Right ventricle myocardium inferior (tissue), 1 donor: Measurements from ENCODE around the gene ANXA5. TPM values are rescaled to one million over a fixed set of nuclear protein-coding genes. Genes with fewer than 3 reads are reported as not detected.
"Not testable (repeated sequence)": the region's sequence is repeated elsewhere in the genome, so short reads cannot be mapped to it uniquely, and the experiment has no call there.

Experiments
- ATAC-seq: fragments of 200-7000 bp; cut with Tn5 transposase; one replicate; pipeline ENCODE4 v1.9.1; 2020; ENCODE audit warnings: mild to moderate bottlenecking, moderate library complexity
- DNase-seq: peaks from one replicate; pipeline ENCODE4 v3.0.0; 2021; ENCODE audit errors: missing footprints
- intact Hi-C: fragments of 100-400 bp; cut with DNase I; formaldehyde crosslinking; loops from one replicate; pipeline ENCODE4 v1.11.0; 2022
- total RNA-seq: library from RNA; stranded (reverse); fragmentation: NEBNext Ultra II Directional; extraction: Animal tissue kit (Norgen Biotek cat#: 25700); gene quantifications from one replicate; pipeline ENCODE4 v1.2.1, GENCODE V29; 2021
- donor health status: DM: no; HTN: yes; CAD: no; lungs with severe emphysema.

ANXA5 gene
- total RNA-seq, 1 donor from 2014 or later, result 136 TPM

DNA sequence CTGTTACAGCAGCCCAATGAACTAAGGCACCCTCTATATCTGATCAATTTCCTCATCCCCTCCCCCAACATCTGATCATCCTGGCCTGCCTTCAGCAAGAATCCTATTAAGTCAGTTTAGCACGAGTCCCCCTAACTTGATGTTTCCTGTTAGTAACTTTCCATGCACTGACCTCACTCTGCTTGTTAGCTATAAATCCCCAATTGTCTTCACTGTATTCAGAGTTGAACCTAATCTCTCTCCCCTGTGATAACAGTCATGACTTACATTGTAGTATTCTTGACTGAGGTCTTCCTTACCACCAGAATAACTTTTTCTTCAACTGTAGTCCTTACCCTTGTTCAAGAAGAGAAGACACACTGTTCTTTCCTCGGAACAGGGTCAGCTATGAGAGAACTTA, 8.5 kb downstream of the ANXA5 start:
- intact Hi-C loops, result loop anchor here (10.0 kb wide), 1 partner anchor 647 kb away; no protein-coding TSS in a partner anchor
- no peak for DNase-seq
- no peak for ATAC-seq

DNA sequence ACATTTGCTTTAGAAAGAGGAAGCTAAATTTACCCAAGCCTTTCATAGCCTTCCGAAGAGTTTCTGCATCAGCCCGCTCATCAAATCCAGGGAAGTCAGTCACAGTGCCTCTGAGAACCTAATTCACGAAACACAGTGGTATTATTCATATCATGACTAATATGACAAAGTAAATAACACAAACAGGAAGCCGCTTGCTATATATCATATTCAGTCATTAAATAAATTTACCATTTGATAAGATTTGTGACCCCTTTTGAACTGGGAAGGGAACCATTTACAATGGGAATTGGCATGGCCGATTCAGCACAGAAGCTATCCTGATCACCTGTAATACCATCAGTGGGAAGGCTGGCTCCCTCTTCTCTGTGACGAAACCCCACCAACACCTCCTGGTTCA, 10.5 kb downstream of the ANXA5 start:
- no peak for ATAC-seq
- no peak for DNase-seq
- intact Hi-C loops, result loop anchor here (10.0 kb wide), 1 partner anchor 649 kb away; no protein-coding TSS in a partner anchor

DNA sequence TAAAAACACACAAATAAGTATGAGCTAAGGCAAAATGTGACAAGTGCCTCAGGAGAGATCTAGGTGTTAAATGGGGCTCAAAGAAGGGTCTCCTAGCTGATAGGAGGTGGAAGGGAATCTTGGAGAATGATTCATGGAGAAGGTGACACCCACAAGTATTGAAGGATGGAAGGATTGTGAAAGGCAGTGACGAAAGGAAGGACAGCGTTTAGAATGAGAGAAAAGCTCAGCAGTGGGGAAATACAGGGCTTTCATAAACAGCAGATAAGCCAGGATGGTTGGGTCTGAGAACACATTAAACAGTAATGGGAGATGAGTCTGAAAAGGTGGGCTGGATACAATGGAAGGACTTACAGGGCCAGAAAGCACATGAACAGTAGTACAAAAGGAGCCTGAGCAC, 11.5 kb downstream of the ANXA5 start:
- no peak for DNase-seq
- no peak for ATAC-seq
- intact Hi-C loops, result loop anchor here (10.0 kb wide), 1 partner anchor 650 kb away; no protein-coding TSS in a partner anchor

DNA sequence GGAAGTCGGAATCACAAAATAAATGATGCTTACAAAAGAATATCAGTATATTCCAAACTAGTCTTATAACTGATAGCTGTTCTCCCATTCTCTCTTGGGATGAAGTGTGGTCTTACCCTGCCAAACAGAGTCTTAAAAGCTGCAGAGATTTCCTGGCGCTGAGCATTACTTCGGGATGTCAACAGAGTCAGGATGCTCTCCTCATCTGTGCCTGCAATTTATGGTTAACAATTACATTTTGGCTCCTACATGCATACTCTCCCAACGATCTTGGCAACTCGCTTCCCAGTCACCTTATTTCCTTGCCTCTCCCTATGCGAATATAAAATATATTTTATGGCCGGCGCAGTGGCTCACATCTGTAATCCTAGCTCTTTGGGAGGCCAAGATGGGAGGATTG, 12.2 kb downstream of the ANXA5 start:
- intact Hi-C loops, result loop anchor here (10.0 kb wide), 1 partner anchor 650 kb away; no protein-coding TSS in a partner anchor
- ATAC-seq (no peak), DNase-seq (no peak)

DNA sequence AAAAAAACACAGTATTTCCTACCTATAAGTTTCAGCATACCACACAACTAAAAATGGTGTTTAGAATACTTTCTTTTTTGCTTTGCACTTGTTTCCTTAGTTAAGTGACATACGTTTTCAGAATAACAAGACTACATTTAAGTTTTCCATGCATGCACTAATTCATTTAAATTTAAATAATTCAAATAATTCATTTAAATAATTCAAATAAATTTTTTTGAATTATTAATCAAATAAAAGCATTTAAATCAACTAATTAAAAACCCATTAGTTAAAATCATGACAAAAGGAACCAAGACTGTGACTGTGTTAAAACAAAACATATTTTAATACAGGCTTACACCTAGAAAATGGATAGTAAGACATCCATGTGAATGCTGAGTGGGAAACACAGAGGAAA, 12.8 kb downstream of the ANXA5 start:
- no peak for DNase-seq
- ATAC-seq, result no peak
- intact Hi-C loops, result loop anchor here (10.0 kb wide), 1 partner anchor 651 kb away; no protein-coding TSS in a partner anchor

DNA sequence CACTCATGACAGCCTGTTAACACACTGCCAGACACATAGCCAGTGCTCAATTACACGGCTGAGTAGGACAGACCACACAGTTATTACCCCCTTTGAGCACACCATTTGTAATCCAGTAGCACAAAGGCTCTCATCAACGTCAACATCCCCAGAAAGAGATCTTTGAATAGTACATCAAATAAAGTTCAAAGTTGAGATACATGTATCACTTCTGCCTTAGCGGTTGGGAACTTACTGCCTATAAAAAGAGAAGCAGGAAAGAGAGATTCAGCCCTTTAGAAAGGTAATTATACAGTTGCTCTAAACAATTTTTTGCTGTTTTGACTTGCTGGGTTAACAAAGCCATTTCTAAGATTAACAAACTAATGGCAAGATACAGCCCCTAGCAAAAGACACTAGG, 16.2 kb downstream of the ANXA5 start:
- intact Hi-C loops, result loop anchor here (10.0 kb wide), 1 partner anchor 654 kb away; no protein-coding TSS in a partner anchor
- DNase-seq (no peak), ATAC-seq (no peak)

DNA sequence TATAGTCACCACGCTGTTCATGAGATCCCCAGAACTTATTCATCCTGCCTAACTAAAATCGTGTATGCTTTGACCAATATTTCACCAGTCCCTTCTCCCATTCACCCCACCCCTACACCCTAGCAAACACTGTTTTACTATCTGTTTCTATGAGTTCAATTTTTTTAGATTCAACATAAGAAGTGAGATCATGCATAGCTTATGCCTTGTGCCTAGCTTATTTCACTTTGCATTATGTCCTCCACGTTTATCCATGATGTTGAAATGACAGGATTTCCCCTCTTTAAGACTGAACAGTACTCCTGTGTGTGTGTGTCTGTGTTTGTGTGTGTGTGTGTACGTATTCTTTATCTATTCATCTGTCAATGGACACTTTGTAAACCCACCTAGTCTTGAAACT, 16.8 kb downstream of the ANXA5 start:
- ATAC-seq, result no peak
- DNase-seq, result no peak
- intact Hi-C loops, result loop anchor here (10.0 kb wide), 1 partner anchor 655 kb away; no protein-coding TSS in a partner anchor

DNA sequence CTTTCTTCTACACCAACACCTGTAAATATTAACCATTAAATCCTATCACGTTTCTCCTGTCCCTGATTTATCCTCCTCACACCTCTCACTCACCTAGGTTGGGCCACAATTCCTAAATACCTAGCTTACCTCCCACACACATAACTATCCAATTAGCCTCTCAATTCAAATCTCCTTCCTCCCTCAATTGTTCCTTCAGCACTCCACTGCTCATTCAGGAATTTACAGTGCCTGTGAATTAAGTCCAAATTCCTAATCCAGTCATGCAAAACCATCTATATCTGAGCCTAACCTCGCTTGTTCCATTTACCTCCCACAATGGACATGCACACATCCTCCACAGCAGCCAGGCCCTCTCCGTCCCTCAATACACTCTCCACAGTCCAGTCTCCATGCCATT, 17.5 kb downstream of the ANXA5 start:
- DNase-seq (no peak), ATAC-seq (no peak)
- intact Hi-C loops, result no loop called here

DNA sequence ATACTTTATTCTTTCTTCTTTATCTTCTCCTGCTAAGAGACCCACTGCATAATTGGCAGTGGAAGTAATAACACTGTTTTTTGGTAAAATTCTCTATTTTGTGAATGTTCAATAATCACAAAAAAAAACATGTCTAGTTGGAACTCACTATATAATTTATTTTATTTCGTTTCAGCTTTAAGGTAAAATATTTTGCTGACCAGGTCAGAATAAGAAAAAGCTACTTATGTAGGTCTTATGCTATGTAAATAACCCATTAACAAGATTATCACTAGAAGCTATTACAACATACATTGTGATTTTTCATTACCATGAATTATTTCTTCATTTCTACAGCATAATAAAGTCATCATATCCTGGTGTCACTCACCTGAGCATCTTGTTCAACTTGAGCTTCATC, 19.3 kb downstream of the ANXA5 start:
- DNase-seq, result no peak
- intact Hi-C loops, result no loop called here
- ATAC-seq, result no peak

DNA sequence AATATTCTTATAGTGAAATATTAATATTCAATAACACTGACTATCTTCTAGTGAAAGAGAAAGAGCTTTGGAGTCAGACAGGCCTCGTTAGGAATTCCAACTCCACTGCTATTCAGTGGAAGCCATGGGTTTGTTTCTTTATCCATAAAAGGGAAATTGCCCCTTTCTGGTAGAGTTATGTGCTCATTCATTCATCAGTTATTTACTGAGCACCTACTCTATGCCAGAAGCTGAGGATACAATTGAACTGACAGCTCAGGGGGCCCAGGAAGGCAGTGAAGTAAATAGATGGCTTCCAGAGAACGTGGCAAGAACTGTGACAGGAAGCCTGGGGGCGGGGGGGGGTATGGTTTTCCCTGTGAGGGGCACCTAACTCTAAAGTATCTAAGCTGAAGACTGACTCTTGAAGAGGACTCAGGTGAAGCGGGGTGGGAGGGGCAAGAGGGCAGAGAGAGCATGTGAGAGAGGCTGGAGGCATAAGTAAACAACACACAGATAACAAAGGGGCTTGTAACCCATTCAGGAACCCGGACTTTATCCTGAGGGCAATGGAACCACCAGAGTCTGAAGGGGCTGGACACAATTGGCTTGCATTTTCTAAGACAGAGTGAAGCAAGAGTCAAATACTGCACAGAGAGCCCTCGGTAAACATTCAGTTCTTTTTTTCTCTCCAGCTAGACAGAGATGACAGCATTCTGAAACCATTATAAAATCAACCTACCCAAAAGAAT, 20.3 kb downstream of the ANXA5 start:
- intact Hi-C loops, result no loop called here
- no peak for DNase-seq

DNA sequence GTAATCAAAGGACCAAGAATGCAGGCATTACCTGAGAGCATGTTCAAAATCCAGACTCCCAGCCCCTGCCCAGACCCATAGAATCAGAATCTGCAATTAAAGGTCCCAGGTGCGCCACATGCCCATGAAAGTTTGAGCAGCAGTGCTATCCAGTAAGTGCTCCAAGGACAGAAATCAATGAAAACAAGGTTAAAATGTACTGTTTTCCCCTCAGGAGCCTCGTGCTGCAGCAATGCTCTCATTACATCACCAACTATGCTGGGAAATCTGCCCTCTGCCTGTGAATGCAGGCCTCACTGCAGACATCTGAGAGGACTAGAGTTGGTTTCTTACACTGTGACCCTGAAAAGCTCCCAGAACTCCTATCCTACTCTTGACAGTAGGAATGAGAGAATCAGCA, 21.1 kb downstream of the ANXA5 start:
- ATAC-seq, result no peak
- intact Hi-C loops, result no loop called here
- DNase-seq, result no peak

More for the DNA sequence above, 20.3 kb downstream of the ANXA5 start:
- no peak for ATAC-seq

DNA sequence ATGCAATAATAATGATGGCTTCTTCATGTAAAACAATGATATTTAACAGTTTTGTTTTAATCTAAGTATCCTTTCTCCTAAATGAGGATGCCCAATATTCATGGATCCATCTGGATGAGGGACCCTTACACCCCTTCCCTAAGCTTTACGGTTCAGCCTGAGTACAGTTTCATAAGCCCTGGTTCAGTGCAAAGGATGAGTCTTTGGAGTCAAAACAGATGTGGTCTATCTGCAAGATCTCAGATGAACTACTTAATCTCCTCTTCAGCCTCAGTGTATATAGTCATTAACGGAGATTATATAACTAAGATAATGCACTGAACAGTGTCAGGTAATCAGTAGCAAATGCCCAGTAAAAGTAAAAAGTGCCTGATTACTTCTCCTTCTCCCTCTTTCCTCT, 22.1 kb downstream of the ANXA5 start:
- intact Hi-C loops, result no loop called here
- ATAC-seq, result no peak
- DNase-seq, result no peak

DNA sequence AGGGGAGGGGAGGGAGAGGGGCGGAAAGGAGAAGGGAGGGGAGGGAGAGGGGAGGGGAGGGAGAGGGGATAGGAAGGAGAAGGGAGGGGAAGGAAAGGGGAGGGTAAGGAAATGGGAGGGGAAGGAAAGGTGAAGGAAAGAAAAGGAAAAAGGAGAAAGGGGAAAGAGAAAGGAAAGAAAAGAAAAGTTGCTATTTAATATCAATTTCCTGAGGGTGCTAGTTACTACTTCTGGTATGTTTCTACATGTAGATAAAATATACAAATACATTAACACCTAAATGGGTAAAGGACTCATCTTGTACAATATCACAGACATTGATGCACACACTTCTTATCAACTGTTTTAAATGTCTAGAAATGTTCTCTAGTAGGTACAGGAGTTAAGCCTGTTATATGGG, 22.6 kb downstream of the ANXA5 start:
- ATAC-seq, result no peak
- no peak for DNase-seq
- intact Hi-C loops, result no loop called here

DNA sequence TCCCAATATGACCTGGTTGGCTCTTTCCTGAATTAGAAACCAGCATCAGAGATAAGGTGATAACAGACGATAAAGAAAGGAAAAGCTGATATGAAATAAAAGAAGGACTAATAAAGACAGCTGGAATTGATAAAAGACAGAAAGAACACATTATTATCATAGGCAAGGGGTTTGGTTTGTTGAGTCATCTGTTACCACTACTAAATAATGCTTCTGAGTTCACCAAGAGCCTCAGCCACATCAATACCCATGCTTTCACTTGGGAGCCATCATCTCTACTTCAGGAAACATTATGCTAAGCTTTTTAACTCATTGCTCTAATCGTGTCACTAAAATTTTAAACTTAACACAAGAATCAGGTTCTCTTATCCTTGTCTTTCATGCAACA, 27.6 kb downstream of the ANXA5 start:
- DNase-seq (no peak), ATAC-seq (no peak)
- intact Hi-C loops, result no loop called here

DNA sequence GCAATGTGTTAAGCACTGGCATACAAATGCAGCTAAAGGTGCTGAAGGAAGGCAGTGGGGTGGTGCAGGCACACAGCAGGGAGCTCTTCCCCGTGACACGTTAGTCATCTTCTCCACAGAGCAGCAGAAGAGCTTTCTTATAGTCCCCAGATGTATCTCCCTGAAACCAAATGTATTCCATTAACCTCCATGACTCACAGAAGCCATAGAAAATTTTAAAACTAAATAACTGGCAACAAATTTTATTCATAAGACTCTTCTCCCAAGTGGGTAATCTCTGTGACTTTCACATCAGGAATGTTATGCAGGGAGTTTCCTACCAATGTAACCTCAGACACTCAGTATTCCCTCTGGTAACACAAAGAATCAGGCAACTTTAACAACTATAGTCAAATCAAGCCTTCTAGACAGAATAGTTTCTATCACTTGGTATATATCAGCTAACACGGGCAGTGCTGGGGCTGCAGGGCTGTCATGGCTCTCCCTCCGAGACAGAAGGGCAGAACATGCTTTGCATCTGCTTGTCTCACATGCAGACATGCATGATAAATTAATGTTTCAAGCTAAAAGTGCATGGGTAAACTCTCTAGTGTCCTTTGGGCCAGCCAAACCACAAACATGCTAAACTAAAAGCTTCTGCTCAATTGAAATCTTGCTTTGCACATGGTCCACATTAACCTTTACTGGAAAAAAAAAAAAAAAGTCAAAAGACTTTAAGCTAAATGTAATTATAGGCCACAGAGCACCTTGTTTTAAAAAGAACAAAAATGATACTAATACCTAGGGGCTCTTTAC, 28.2 kb downstream of the ANXA5 start:
- ATAC-seq (no peak), DNase-seq (no peak)
- intact Hi-C loops, result no loop called here

DNA sequence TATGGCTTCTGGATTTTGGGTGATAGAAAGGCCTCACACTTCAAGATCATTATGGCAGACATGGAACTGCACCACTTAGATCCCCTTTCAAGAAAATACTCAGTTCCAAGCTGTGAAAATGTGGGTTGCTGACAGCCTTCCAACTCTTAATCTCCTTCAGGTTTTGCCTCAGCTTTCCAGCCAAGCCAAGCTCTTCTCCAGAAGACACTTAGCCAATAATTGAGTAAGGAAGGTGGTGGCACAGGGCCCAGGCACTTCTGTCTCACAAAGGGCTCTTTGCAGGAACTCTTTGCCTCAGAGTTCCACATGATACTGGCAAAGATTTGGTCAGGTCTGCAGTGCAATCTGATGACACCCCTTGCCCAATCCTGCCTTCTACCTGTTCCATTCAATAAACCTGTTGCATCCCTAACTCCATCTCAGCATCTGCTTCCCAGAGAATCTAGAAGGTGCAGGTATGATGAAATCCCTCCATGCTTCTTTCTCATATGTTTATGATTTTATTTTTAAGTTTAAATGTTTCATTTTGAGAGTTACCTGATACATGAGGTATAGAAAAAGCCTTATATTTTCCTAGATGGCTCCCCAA, 30.6 kb downstream of the ANXA5 start:
- intact Hi-C loops, result no loop called here
- DNase-seq (peak; percentile 72), ATAC-seq (peak; percentile 48)

DNA sequence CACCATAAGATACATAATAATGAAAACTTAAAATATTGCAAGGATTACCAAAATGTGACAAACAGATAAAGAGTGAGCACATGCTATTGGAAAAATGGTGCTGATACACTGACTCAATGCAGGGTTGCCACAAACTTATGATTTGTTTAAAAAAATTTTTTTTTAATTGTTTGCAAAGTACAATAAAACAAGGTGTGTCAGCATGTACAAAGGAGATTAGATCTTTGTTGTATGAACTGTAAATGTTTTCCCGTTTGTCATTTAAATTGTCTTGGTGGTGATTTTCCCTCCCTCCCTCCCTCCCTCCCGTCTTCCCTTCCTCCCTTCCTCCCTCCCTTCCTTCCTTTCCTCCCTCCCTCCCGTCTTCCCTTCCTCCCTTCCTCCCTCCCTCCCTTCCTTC, 31.4 kb downstream of the ANXA5 start:
- no peak for DNase-seq
- intact Hi-C loops, result no loop called here
- no peak for ATAC-seq

DNA sequence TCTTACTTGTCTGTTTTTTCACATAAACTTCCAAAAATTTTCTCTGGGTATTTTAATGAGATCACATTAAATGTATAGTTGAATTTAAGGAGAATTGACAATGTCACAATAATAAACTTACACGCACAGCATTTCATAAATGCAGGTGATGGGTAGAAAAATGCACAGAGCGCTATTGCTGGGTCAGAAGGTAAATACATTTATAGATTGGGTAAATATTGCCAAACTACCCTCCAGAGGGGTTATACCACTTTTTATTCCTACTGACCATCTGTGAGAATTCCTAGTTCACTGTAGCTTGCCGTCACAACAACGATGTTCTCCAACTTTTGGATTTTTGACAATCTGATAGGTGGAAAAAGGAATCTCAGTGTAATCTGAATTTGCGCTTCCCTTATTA, 34.6 kb downstream of the ANXA5 start:
- intact Hi-C loops, result no loop called here
- ATAC-seq (no peak), DNase-seq (no peak)

DNA sequence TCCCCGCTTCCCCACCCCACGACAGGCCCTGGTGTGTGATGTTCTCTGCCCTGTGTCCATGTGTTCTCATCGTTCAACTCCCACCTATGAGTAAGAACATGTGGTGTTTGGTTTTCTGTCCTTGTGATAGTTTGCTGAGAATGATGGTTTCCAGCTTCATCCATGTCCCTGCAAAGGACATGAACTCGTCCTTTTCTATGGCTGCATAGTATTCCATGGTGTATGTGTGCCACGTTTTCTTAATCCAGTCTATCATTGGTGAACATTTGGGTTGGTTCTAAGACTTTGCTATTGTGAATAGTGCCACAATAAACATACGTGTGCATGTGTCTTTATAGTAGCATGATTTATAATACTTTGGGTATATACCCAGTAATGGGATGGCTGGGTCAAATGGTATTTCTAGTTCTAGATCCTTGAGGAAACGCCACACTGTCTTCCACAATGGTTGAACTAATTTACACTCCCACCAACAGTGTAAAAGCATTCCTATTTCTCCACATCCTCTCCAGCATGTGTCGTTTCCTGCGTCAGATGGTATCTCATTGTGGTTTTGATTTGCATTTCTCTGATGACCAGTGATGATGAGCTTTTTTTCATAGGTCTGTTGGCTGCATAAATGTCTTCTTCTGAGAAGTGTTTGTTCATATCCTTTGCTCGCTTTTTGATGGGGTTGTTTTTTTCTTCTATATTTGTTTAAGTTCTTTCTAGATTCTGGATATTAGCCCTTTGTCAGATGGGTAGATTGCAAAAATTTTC, 36.4 kb downstream of the ANXA5 start:
- DNase-seq, intact Hi-C loops, ATAC-seq: not testable (repeated sequence)
